GM12873 (cell line): ENCODE data around the gene SOST.
A peak's percentile ranks its signal among the peaks of the same experiment; 100 is the strongest.

Experiments
- CTCF ChIP-seq: IDR thresholded peaks from 2 replicates; pipeline ENCODE4 v1.5.1; 2012; ENCODE audit warnings: low read depth, mild to moderate bottlenecking, moderate library complexity, low read length, control low read depth; ENCODE audit not compliant: insufficient read depth; ENCODE audit errors: missing control alignments

Gene SOST

GRCh38 chr17:43782913-43783680 lies 24.5 kb upstream of the SOST start:
- no peak for TF ChIP-seq CTCF

GRCh38 chr17:43780135-43780534 lies 21.5 kb upstream of the SOST start, which contains the start of gene CFAP97D1:
Gene CFAP97D1 (plus strand): TSS chr17:43780435. CDS start chr17:43780463, 28 bp downstream.
- TF ChIP-seq CTCF, result no peak

- TF ChIP-seq CTCF, result peak; percentile 12
These were observed 20.8 kb upstream of the SOST start for GRCh38 chr17:43779145-43780125.

- TF ChIP-seq CTCF, result no peak
These were observed 19.9 kb upstream of the SOST start, which contains the start of gene DUSP3 for GRCh38 chr17:43778337-43779144. Gene DUSP3 (minus strand): TSS chr17:43778977. CDS start chr17:43778924, 53 bp downstream.

- no peak for TF ChIP-seq CTCF
These were observed 16.0 kb upstream of the SOST start for GRCh38 chr17:43774304-43775250.

GRCh38 chr17:43772877-43773648 lies 14.5 kb upstream of the SOST start:
- TF ChIP-seq CTCF, result no peak
